AG09319 (cell line): Measurements from ENCODE around the gene ABCB4.

Source experiments
- DNase-seq: peaks from one replicate; pipeline ENCODE4 v3.0.0-alpha.2; 2010; ENCODE audit warnings: low read depth; ENCODE audit errors: extremely low read depth
- CTCF ChIP-seq: IDR thresholded peaks from 2 replicates; pipeline ENCODE4 v1.5.1; 2011; ENCODE audit warnings: low read depth, mild to moderate bottlenecking, inconsistent platforms, low read length, moderate library complexity

Gene ABCB4

GRCh38 chr7:87404674-87405073 is 70.8 kb downstream of the ABCB4 start:
- no peak for DNase-seq

GRCh38 chr7:87398446-87398845 is 77.0 kb downstream of the ABCB4 start:
- no peak for TF ChIP-seq CTCF
- DNase-seq: no peak

More at GRCh38 chr7:87404674-87405073, 70.8 kb downstream of the ABCB4 start:
- no peak for TF ChIP-seq CTCF

GRCh38 chr7:87395442-87396020 is 79.9 kb downstream of the ABCB4 start:
- TF ChIP-seq CTCF: no peak
- DNase-seq: no peak

DNA sequence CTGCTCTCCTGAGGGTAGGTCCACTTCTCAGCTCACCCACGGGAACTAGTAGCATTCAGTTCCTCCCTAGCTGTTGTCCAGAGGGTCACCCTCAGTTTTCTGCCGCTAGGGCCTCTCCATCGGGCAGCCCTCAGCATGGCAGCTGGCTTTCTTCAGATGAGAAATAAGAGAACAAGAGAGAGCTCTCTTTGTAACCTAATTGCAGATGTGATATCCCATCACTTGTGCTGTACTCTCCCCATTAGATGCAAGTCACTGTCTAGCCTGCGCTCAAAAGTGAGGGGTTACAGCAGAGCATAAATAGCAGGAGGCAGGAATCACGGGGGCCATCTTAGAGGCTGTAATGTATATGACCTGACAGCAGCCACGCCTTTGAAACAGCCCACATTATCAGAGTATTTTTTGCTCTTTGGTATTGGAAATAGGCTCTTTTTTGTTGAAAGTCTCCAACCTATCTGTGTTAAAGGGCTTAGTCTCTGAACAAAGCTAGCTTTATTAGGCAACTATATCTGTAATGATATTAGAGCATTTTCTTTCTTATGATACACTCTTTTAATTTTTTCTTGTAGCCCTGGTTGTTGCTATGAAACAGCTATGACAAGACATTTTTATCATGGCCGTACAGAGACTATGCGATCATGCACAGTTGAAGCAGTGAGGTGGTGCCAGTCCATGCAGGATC is 84.3 kb downstream of the ABCB4 start:
- no peak for DNase-seq
- no peak for TF ChIP-seq CTCF

GRCh38 chr7:87380905-87381304 is 94.6 kb downstream of the ABCB4 start:
- DNase-seq: no peak

GRCh38 chr7:87375662-87376435 is 99.6 kb downstream of the ABCB4 start:
- TF ChIP-seq CTCF: no peak
- DNase-seq: no peak

More at GRCh38 chr7:87380905-87381304, 94.6 kb downstream of the ABCB4 start:
- TF ChIP-seq CTCF: no peak

- TF ChIP-seq CTCF: no peak
- no peak for DNase-seq
Observed at GRCh38 chr7:87370660-87371180, 104.8 kb downstream of the ABCB4 start.
